IMR-90 (cell line): ENCODE results near the gene RERE. TPM values are rescaled to one million over a fixed set of nuclear protein-coding genes. Genes with fewer than 3 reads are reported as not detected.

ENCODE experiments used
- ATAC-seq: fragments of 200-7000 bp; cut with Tn5 transposase; 2 replicates; pipeline ENCODE4 v1.9.1; 2020; ENCODE audit warnings: low read depth, mild to moderate bottlenecking, moderate library complexity
- BruUV-seq: library from RNA; stranded (reverse); fragments of 400-500 nt; replicated peaks from 2 replicates; lab custom pipeline; 2021; lab: Mats Ljungman, UMichigan
- CTCF ChIA-PET: fragments of 300-600 bp; formaldehyde crosslinking; extraction: SDS; loops from one replicate; lab custom pipeline; 2021; ENCODE audit warnings: antibody characterized with exemption; lab: Yijun Ruan, JAX
- POLR2A ChIA-PET: fragments of 300-600 bp; sonication (Branson Sonifier 250); formaldehyde crosslinking; loops from one replicate; lab custom pipeline; 2022; ENCODE audit warnings: antibody characterized with exemption; ENCODE audit not compliant: unreplicated experiment; lab: Charles Lee
- DNase-seq: peaks from one replicate; pipeline ENCODE4 v3.0.0; 2013
- H2AFZ ChIP-seq: replicated peaks from 2 replicates; pipeline ENCODE3; 2013; ENCODE audit warnings: low read length, mild to moderate bottlenecking; ENCODE audit not compliant: poor library complexity
- H2AK5ac ChIP-seq: 2 replicates; pipeline ENCODE4 v1.6.1; 2013; ENCODE audit warnings: low read depth, low read length, inconsistent platforms
- H2AK9ac ChIP-seq: replicated peaks from 2 replicates; pipeline ENCODE3; 2013; ENCODE audit warnings: mild to moderate bottlenecking, low read depth, low read length, moderate library complexity; ENCODE audit not compliant: poor library complexity
- H2BK120ac ChIP-seq: 2 replicates; pipeline ENCODE4 v1.6.1; 2013; ENCODE audit warnings: low read depth, low read length, inconsistent platforms
- H2BK15ac ChIP-seq: 3 replicates; pipeline ENCODE4 v1.6.1; 2013; ENCODE audit warnings: low read depth, low read length, inconsistent platforms
- H2BK20ac ChIP-seq: 2 replicates; pipeline ENCODE4 v1.6.1; 2013; ENCODE audit warnings: low read depth, mild to moderate bottlenecking, inconsistent platforms, low read length, moderate library complexity
- H2BK5ac ChIP-seq: 2 replicates; pipeline ENCODE4 v1.6.1; 2013; ENCODE audit warnings: mild to moderate bottlenecking, low read depth, low read length, inconsistent platforms; ENCODE audit not compliant: poor library complexity, severe bottlenecking
- H3K14ac ChIP-seq: replicated peaks from 2 replicates; pipeline ENCODE4 v1.6.1; 2013; ENCODE audit warnings: low read depth, low read length, inconsistent platforms
- H3K18ac ChIP-seq: 2 replicates; pipeline ENCODE4 v1.6.1; 2013; ENCODE audit warnings: low read depth, low read length, control low read depth
- H3K23ac ChIP-seq: 2 replicates; pipeline ENCODE4 v1.6.1; 2013; ENCODE audit warnings: low read depth, low read length, inconsistent platforms
- H3K27ac ChIP-seq: 2 replicates; pipeline ENCODE4 v1.5.1; 2013; ENCODE audit warnings: mild to moderate bottlenecking, control low read depth, low read length; ENCODE audit not compliant: insufficient read depth
- H3K27me3 ChIP-seq: 2 replicates; pipeline ENCODE4 v1.6.1; 2013; ENCODE audit warnings: low read length; ENCODE audit not compliant: control insufficient read depth, insufficient read depth
- H3K36me3 ChIP-seq: 2 replicates; pipeline ENCODE4 v1.6.1; 2013; ENCODE audit warnings: low read length, mixed read lengths; ENCODE audit not compliant: control insufficient read depth, insufficient read depth
- H3K4ac ChIP-seq: 2 replicates; pipeline ENCODE4 v1.6.1; 2013; ENCODE audit warnings: low read depth, low read length, inconsistent platforms
- H3K4me1 ChIP-seq: 2 replicates; pipeline ENCODE4 v1.6.1; 2013; ENCODE audit warnings: low read length, mixed read lengths; ENCODE audit not compliant: control insufficient read depth, insufficient read depth
- H3K4me2 ChIP-seq: 2 replicates; pipeline ENCODE4 v1.6.1; 2013; ENCODE audit warnings: low read depth, mild to moderate bottlenecking, control low read depth, low read length, moderate library complexity
- H3K4me3 ChIP-seq: 2 replicates; pipeline ENCODE4 v1.5.1; 2013; ENCODE audit warnings: low read depth, mild to moderate bottlenecking, control low read depth, low read length, moderate library complexity; ENCODE audit not compliant: insufficient read depth
- H3K56ac ChIP-seq: 2 replicates; pipeline ENCODE4 v1.6.1; 2013; ENCODE audit warnings: low read length, inconsistent platforms; ENCODE audit not compliant: insufficient read depth; ENCODE audit errors: extremely low read depth
- H3K79me1 ChIP-seq, 2 experiments: 2 replicates each; pipeline ENCODE4 v1.6.1; 2013; ENCODE audit warnings: low read length in 2 of 2, inconsistent platforms in 1 of 2, low read depth in 1 of 2
- H3K9ac ChIP-seq: 2 replicates; pipeline ENCODE4 v1.6.1; 2013; ENCODE audit warnings: low read depth, low read length, control low read depth
- H3K9me1 ChIP-seq: 2 replicates; pipeline ENCODE4 v1.6.1; 2013; ENCODE audit warnings: low read length, inconsistent platforms; ENCODE audit not compliant: insufficient read depth
- H3K9me3 ChIP-seq: 2 replicates; pipeline ENCODE4 v1.6.1; 2013; ENCODE audit warnings: low read length; ENCODE audit not compliant: control insufficient read depth, insufficient read depth
- H4K20me1 ChIP-seq: 2 replicates; pipeline ENCODE4 v1.6.1; 2013; ENCODE audit warnings: low read length, inconsistent platforms; ENCODE audit not compliant: insufficient read depth
- H4K5ac ChIP-seq: 2 replicates; pipeline ENCODE4 v1.6.1; 2013; ENCODE audit warnings: mild to moderate bottlenecking, low read depth, low read length, control low read depth
- H4K8ac ChIP-seq, 2 experiments: 2 replicates each; pipeline ENCODE4 v1.6.1; 2013; ENCODE audit warnings: low read depth in 2 of 2, low read length in 2 of 2, control low read depth in 1 of 2, inconsistent platforms in 1 of 2
- H4K91ac ChIP-seq: 2 replicates; pipeline ENCODE4 v1.6.1; 2013; ENCODE audit warnings: low read depth, low read length, inconsistent platforms; ENCODE audit not compliant: insufficient read depth
- CEBPB ChIP-seq: IDR thresholded peaks from 2 replicates; pipeline ENCODE4 v1.6.1; 2012; ENCODE audit warnings: low read depth, low read length, improper control_type of control experiment
- MAFK ChIP-seq: IDR thresholded peaks from 2 replicates; pipeline ENCODE4 v1.6.1; 2012; ENCODE audit warnings: low read depth, low read length, improper control_type of control experiment
- MXI1 ChIP-seq: IDR thresholded peaks from 2 replicates; pipeline ENCODE4 v1.6.1; 2012; ENCODE audit warnings: low read depth, mild to moderate bottlenecking, low read length, moderate library complexity, borderline replicate concordance
- RAD21 ChIP-seq: IDR thresholded peaks from 2 replicates; pipeline ENCODE4 v1.6.1; 2012; ENCODE audit warnings: low read length, improper control_type of control experiment
- RCOR1 ChIP-seq: IDR thresholded peaks from 2 replicates; pipeline ENCODE4 v1.6.1; 2012; ENCODE audit warnings: mild to moderate bottlenecking, low read length, improper control_type of control experiment; ENCODE audit not compliant: insufficient replicate concordance
- RFX5 ChIP-seq: IDR thresholded peaks from 2 replicates; pipeline ENCODE4 v1.8.0; 2012; ENCODE audit warnings: low read depth, mild to moderate bottlenecking, low read length, moderate library complexity
- SMC3 ChIP-seq: fragments of 150-350 bp; IDR thresholded peaks from 2 replicates; pipeline ENCODE4 v1.6.1; 2016; ENCODE audit warnings: low read depth, mild to moderate bottlenecking, antibody characterized with exemption, low read length, moderate library complexity
- USF2 ChIP-seq: fragments of 150-350 bp; IDR thresholded peaks from 2 replicates; pipeline ENCODE4 v1.6.1; 2017; ENCODE audit warnings: mild to moderate bottlenecking, antibody characterized with exemption, low read length, low read depth
- WGBS, 2 experiments: methylation state at CpG; one replicate each; pipeline versions ENCODE4 v1.1.5 to v1.1.7; 2013; ENCODE audit warnings: missing lambda C conversion rate in 2 of 2; ENCODE audit not compliant: insufficient read length in 1 of 2; ENCODE audit errors: extremely low coverage in 2 of 2; 5-methylcytosine and 5-hydroxymethylcytosine counted together
- dilution Hi-C: fragments of 300-500 bp; cut with HindIII; formaldehyde crosslinking; loops from one replicate; pipeline ENCODE4 v1.14.3; 2018; ENCODE audit warnings: low sequenced_read_pairs; ENCODE audit not compliant: unreplicated experiment
- in situ Hi-C: fragments of 300-500 bp; cut with MboI; formaldehyde crosslinking; loops from 3 replicates; pipeline ENCODE4 v1.14.3; 2019; ENCODE audit warnings: low sequenced_read_pairs, inconsistent platforms, mixed read lengths
- intact Hi-C: fragments of 100-400 bp; cut with micrococcal nuclease; formaldehyde crosslinking; loops from 2 replicates; pipeline ENCODE4 v1.10.0; 2022
- polyA plus RNA-seq, 3 experiments: library from polyadenylated mRNA; depleted of rRNA; stranded (reverse); fragments of >200 nt; gene quantifications; 2 replicates each; pipeline ENCODE4 v1.2.3, GENCODE V29; 2012; ENCODE audit warnings: low replicate concordance in 1 of 3
- total RNA-seq: library from RNA; depleted of rRNA; stranded (reverse); fragments of >200 nt; gene quantifications from 2 replicates; pipeline ENCODE4 v1.2.3, GENCODE V29; 2012

The RERE gene
- total and polyA plus RNA-seq, 2 of the 4 experiments (the other 2 are of a cell fraction), result 11.5 to 25.1 TPM

- Histone ChIP-seq H3K27ac (no peak overlapping the region), H3K36me3 (peaks cover 4% of the 10 kb centered on the region; the same call in 1 of the 2 replicates), H3K4me2 (no peak overlapping the region), H3K4me3 (no peak overlapping the region), H3K23ac (no peak overlapping the region), H3K79me1 (peaks cover 11 to 13% of the 10 kb centered on the region in 2 experiments; a peak in 3 of 4 replicates), H4K5ac (no peak overlapping the region), H4K20me1 (no peaks in the 10 kb centered on the region; the same call in 1 of the 2 replicates), H3K18ac (no peak overlapping the region), H2AK9ac (no peak overlapping the region), H4K8ac (no peak overlapping the region), H3K4me1 (no peaks in the 10 kb centered on the region), H3K4ac (no peak overlapping the region), H2AK5ac (no peak overlapping the region), H2AFZ (no peak overlapping the region), H3K27me3 (no peaks in the 10 kb centered on the region), H2BK20ac (no peak overlapping the region), H3K9ac (no peak overlapping the region), H2BK5ac (no peak overlapping the region), H3K9me1 (peaks cover 5% of the 10 kb centered on the region), H2BK120ac (no peak overlapping the region), H4K91ac (no peak overlapping the region), H2BK15ac (no peak overlapping the region), H3K14ac (no peak overlapping the region), H3K9me3 (no peaks in the 10 kb centered on the region), H3K56ac (no peak overlapping the region)
- TF ChIP-seq MXI1 (no peak), RAD21 (no peak), MAFK (no peak), SMC3 (no peak), CEBPB (no peak), RFX5 (no peak), RCOR1 (no peak), USF2 (no peak)
- intact Hi-C loops, result no loop called here
- ATAC-seq, result no peak
- ChIA-PET POLR2A (no interaction called here), CTCF (no interaction called here)
- BruUV-seq, result no TSS peak
- dilution Hi-C loops, result no loop called here
- no peak for DNase-seq
- WGBS, 2 experiments, result no CpG with 5 or more reads among the region's 1 CpG
- in situ Hi-C loops, result no loop called here
Observed at GRCh38 chr1:8790987-8791386, 26.5 kb downstream of the RERE start.
